ENCODE measurements around the gene ZNRF1. TPM values are rescaled to one million over a fixed set of nuclear protein-coding genes. Genes with fewer than 3 reads are reported as not detected.

ZNRF1 gene
- total and polyA plus RNA-seq, 2 of the 4 experiments (the other 2 are of a cell fraction) = 8.2 to 20.7 TPM

DNA sequence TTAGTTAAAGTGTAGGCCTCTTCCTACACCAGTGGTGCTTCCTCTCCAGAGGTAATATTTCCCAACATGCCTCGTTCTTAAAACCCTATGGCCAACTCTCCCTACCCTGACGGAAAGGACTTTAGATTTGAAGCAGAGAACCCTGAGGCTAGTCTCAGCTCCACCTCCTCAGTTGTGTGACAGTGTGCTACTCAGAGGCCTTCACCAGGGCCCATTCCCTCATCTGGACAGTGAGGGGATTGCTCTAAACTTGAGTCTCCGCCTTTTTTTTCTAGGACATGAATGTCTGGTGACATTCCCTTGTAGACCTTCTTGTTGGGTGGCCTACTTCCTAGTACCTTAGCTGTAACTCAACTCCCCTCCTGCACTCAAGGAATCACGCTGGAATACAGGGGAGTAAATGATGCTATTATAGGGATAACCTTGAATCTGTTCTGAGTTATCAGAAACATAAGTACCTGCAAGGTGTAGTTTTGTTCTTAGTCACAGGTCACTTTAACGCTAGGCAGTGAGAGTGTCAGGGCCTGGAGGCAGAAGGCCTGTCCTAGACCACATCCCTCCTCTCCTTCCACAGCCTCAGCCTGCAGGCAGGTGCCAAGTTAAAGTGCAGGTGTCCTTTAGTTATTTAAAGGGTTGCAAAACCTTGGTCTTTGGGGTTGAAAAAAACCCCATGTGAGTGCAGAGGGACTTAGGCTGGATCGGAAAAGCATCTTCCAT, 90.8 kb downstream of the ZNRF1 start:
- no peak overlapping the region; the same call in 1 of the 2 replicates for H3K18ac ChIP-seq (ENCODE audit: low read depth, low read length)
- H2AK9ac ChIP-seq (replicated peaks; ENCODE audit: low read depth, low read length, poor library complexity) = no peak overlapping the region
- DNase-seq (no peak), ATAC-seq (ENCODE audit: low read depth) (no peak)
- H3K4ac ChIP-seq (ENCODE audit: low read depth, low read length) = no peak overlapping the region
- H3K56ac ChIP-seq (ENCODE audit: extremely low read depth, insufficient read depth, low read length) = no peak overlapping the region
- in situ Hi-C loops (cut with MboI; ENCODE audit: low sequenced_read_pairs) = loop anchor here (5.0 kb wide), 1 partner anchor 77 kb away; no protein-coding TSS in a partner anchor
- no peak overlapping the region for H3K23ac ChIP-seq (ENCODE audit: low read depth, low read length)
- no peak overlapping the region for H4K91ac ChIP-seq (ENCODE audit: insufficient read depth, low read depth, low read length)
- dilution Hi-C loops (cut with HindIII; ENCODE audit: low sequenced_read_pairs, unreplicated experiment) = no loop called here
- no CpG with 5 or more reads among the region's 6 CpGs for WGBS, 2 experiments (ENCODE audit: extremely low coverage in 2 of 2, insufficient read length in 1 of 2)
- H3K14ac ChIP-seq (replicated peaks; ENCODE audit: low read depth, low read length) = 0 out of 2 replicates have a peak overlapping the region, but pooled peaks have one; percentile 9
- ChIA-PET CTCF (no interaction called here), POLR2A (ENCODE audit: unreplicated experiment) (no interaction called here)
- H4K20me1 ChIP-seq (ENCODE audit: insufficient read depth, low read length) = peaks cover 23% of the 10 kb centered on the region
- H2BK15ac ChIP-seq (ENCODE audit: low read depth, low read length) = no peak overlapping the region
- H3K9me1 ChIP-seq (ENCODE audit: insufficient read depth, low read length) = peaks cover 31% of the 10 kb centered on the region
- TF ChIP-seq BHLHE40 (IDR thresholded peaks at IDR 0.05; ENCODE audit: low read depth, low read length) = no peak
- TF ChIP-seq USF2 (IDR thresholded peaks at IDR 0.05; ENCODE audit: low read depth, low read length) = no peak
- TF ChIP-seq CTCF (conservative IDR thresholded peaks at IDR 0.05; ENCODE audit: low read depth, low read length) = no peak
- TF ChIP-seq FOS (IDR thresholded peaks at IDR 0.05; ENCODE audit: low read depth, low read length) = no peak
- no peak for TF ChIP-seq RAD21 (IDR thresholded peaks at IDR 0.05; ENCODE audit: low read length)
- TF ChIP-seq ELK1 (IDR thresholded peaks at IDR 0.05; ENCODE audit: borderline replicate concordance, low read depth, low read length) = no peak
- TF ChIP-seq CHD1 (IDR thresholded peaks at IDR 0.05; ENCODE audit: low read depth, low read length) = no peak
- H2AFZ ChIP-seq (replicated peaks; ENCODE audit: low read length, poor library complexity) = no peak overlapping the region
- no peak overlapping the region for H3K9ac ChIP-seq (ENCODE audit: low read depth, low read length)
- BruUV-seq (replicated peaks) = no TSS peak
- no peak overlapping the region for H2BK5ac ChIP-seq (ENCODE audit: low read depth, low read length, poor library complexity, severe bottlenecking)
- H3K27me3 ChIP-seq (ENCODE audit: control insufficient read depth, insufficient read depth, low read length) = no peaks in the 10 kb centered on the region
- no peak overlapping the region for H3K4me3 ChIP-seq (ENCODE audit: insufficient read depth, low read depth, low read length)
- peaks cover 12% of the 10 kb centered on the region for H3K36me3 ChIP-seq (ENCODE audit: control insufficient read depth, insufficient read depth, low read length)
- H4K8ac ChIP-seq (ENCODE audit: low read depth in 2 of 2, low read length in 2 of 2) = no peak overlapping the region
- H2BK20ac ChIP-seq (ENCODE audit: low read depth, low read length) = no peak overlapping the region
- intact Hi-C loops (cut with micrococcal nuclease) = loop anchor here (5.0 kb wide), 2 partner anchors 57 to 77 kb away; no protein-coding TSS in a partner anchor
- no peak overlapping the region for H4K5ac ChIP-seq (ENCODE audit: low read depth, low read length)
- H3K79me1 ChIP-seq (ENCODE audit: low read depth in 1 of 2, low read length in 2 of 2) = peaks cover 45 to 83% of the 10 kb centered on the region in 2 experiments
- no peak overlapping the region for H3K4me2 ChIP-seq (ENCODE audit: low read depth, low read length)
- peak overlapping the region; percentile 37; the same call in 1 of the 2 replicates for H2AK5ac ChIP-seq (ENCODE audit: low read depth, low read length)
- H3K9me3 ChIP-seq (ENCODE audit: control insufficient read depth, insufficient read depth, low read length) = no peaks in the 10 kb centered on the region
- H3K27ac ChIP-seq (ENCODE audit: insufficient read depth, low read length) = no peak overlapping the region
- H2BK120ac ChIP-seq (ENCODE audit: low read depth, low read length) = no peak overlapping the region
- peaks cover 19% of the 10 kb centered on the region for H3K4me1 ChIP-seq (ENCODE audit: control insufficient read depth, insufficient read depth, low read length)
